Measurements from ENCODE around the gene LRRC56. TPM values are rescaled to one million over a fixed set of nuclear protein-coding genes. Genes with fewer than 3 reads are reported as not detected.

The LRRC56 gene
- total and polyA plus RNA-seq, 2 donors (not counting 1 experiment from before 2014, with no cell fraction given): 11.8 to 15.8 TPM

DNA sequence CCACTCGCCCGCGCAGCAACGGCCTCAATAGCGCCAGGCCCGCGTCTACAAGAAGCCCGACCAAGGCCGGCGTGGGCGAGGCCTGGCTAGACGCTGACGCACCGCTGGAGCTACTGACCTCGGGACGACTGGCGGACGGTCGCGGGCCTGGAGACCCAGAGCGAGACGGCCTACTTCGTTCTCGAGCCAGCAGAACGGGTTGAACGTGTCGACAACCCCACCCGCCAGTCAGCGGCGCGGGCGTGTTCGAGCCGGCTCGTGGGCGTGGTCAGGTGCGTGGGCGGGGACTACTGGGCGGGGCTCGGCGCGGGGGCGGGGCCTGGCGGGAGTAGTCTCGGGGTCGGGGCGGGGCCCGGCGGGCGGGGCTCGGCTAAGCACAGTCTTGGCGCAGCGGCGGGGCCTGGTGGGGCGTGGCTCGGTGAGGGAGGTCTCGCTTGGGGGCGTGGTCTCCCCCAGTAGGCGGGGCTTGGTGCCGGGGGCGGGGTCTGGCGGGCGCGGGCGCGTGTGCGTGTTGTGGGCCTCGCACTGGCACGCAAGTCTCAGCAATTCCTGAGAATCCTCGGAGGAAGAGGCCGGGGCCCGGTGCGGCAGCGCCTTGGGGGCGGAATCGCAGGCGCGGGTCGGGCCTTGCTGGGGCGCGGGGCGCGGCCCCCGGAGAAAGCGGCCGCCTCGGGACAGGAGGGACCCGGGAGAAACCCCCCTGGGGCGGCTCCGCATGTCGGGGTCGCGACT is 30.2 kb upstream of the LRRC56 start, which contains the start of gene RNH1:
RNH1 (minus strand) TSS at position 248 of the 732 bp plus-strand sequence. CDS start 5,080 bp downstream, outside the sequence.
- no peaks in the 10 kb centered on the region for H3K27me3 Mint-ChIP-seq
- TF ChIP-seq CTCF (IDR thresholded peaks at IDR 0.05) (no peak), EZH2 (IDR thresholded peaks at IDR 0.05; ENCODE audit: borderline replicate concordance, insufficient read depth, low read depth, low read length, poor library complexity, severe bottlenecking) (no peak)
- Histone ChIP-seq H4K20me1 (ENCODE audit: control insufficient read depth, insufficient read depth, low read length, poor library complexity, severe bottlenecking) (peaks cover 26% of the 10 kb centered on the region), H3K4me2 (replicated peaks; ENCODE audit: low read depth, low read length, poor library complexity, severe bottlenecking) (peak within 1 kb of the TSS; percentile 100), H3K4me1 (ENCODE audit: control insufficient read depth in 2 of 2, insufficient read depth in 2 of 2, low read length in 2 of 2) (peaks cover 28 to 45% of the 10 kb centered on the region in 2 donors), H3K36me3 (replicated peaks in 1 of 2; ENCODE audit: control extremely low read depth in 1 of 2, control insufficient read depth in 1 of 2, extremely low read depth in 1 of 2, insufficient read depth in 2 of 2, low read length in 1 of 2) (peaks cover 0 to 3% of the 10 kb centered on the region in 2 experiments), H2AFZ (ENCODE audit: insufficient read depth, low read depth, low read length, poor library complexity, severe bottlenecking) (peak within 1 kb of the TSS; percentile 71), H3K9ac (ENCODE audit: low read length) (peak within 1 kb of the TSS; percentile 100), H3K27me3 (replicated peaks in 1 of 4; ENCODE audit: control extremely low read depth in 1 of 4, control insufficient read depth in 3 of 4, insufficient read depth in 4 of 4, low read length in 3 of 4) (peaks cover 0 to 10% (median 0%) of the 10 kb centered on the region in 4 experiments), H3K9me3 (ENCODE audit: control extremely low read depth in 1 of 3, control insufficient read depth in 2 of 3, insufficient read depth in 1 of 3, low read length in 2 of 3) (peaks cover 0 to 2% (median 0%) of the 10 kb centered on the region in 3 donors), H3K4me3 (ENCODE audit: control extremely low read depth in 1 of 5, extremely low read depth in 1 of 5, insufficient read depth in 1 of 5, low read depth in 2 of 5, low read length in 4 of 5) (peak within 1 kb of the TSS; percentile 38 to 100 (median 98)), H3K27ac (ENCODE audit: low read length in 2 of 2) (peak within 1 kb of the TSS; percentile 100), H3K79me2 (ENCODE audit: control insufficient read depth, insufficient read depth, low read length) (peaks cover 39% of the 10 kb centered on the region)
- H3K27ac Mint-ChIP-seq: peak within 1 kb of the TSS; percentile 100
- intact Hi-C loops (cut with micrococcal nuclease): loop anchor here (1.0 to 2.0 kb wide), 10 partner anchors 11 to 302 kb away; partner anchors contain the start of genes BET1L, LMNTD2, LRRC56 and PHRF1
- under 1% methylated on average over 84 of the region's 93 CpGs for WGBS (ENCODE audit: insufficient coverage)
- H3K4me1 Mint-ChIP-seq: peaks cover 38% of the 10 kb centered on the region
- H3K9me3 Mint-ChIP-seq (ENCODE audit: insufficient read depth): no peaks in the 10 kb centered on the region
- ChIA-PET POLR2A (interaction anchor here (0.7 to 1.6 kb wide), 7 partner anchors 29 to 216 kb away, joined by 3 to 26 read pairs (median 6); partner anchors contain the start of genes HRAS, LRRC56 and PTDSS2), CTCF (interaction anchor here (1.0 to 2.1 kb wide), 3 partner anchors 11 to 270 kb away, joined by 3 to 10 read pairs (median 6); no protein-coding TSS in a partner anchor)
- ATAC-seq (ENCODE audit: low read depth) (peak; percentile 87), DNase-seq (peak; percentile 96)
- H3K4me3 Mint-ChIP-seq: peak within 1 kb of the TSS; percentile 99

Measured in B cell (primary cell).